T follicular helper cell (primary cell): Measurements from ENCODE around the gene PCSK6.

Experiments used
- DNase-seq: peaks from one replicate; pipeline ENCODE4 v3.0.0-alpha.2; 2020; ENCODE audit warnings: low read depth

The PCSK6 gene

GRCh38 chr15:101397521-101398003, 91.9 kb downstream of the PCSK6 start:
- no peak for DNase-seq

GRCh38 chr15:101396484-101397261, 92.8 kb downstream of the PCSK6 start:
- DNase-seq, result no peak

GRCh38 chr15:101394654-101395053, 94.9 kb downstream of the PCSK6 start:
- no peak for DNase-seq

DNA sequence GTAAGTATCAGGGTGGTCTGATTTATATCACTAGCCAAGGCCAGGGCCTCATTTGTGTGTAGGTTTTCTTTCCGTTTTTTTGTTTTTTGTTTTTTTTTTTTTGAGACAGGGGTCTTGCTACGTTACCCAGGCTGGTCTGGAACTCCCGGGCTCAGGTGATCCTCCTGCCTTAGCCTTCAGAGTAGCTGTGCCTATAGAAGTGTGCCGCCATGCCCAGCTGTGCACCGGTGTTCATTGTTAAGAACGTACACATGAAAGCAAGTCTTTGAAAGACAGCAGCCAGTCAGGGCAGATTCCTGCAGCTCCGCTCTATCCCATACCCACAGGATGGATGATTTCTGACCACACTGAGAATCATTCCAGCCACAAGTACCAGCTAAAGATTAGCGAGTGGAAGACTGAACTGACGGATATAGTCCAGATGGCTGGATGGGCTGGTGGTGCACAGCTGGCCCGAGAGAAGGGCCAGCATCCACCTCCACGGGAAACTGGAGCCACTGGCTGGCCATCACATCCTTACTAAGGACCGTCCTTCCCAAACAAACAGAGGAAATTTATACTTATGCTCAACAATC, 95.4 kb downstream of the PCSK6 start:
- no peak for DNase-seq

GRCh38 chr15:101393172-101393571, 96.3 kb downstream of the PCSK6 start:
- DNase-seq, result no peak

DNA sequence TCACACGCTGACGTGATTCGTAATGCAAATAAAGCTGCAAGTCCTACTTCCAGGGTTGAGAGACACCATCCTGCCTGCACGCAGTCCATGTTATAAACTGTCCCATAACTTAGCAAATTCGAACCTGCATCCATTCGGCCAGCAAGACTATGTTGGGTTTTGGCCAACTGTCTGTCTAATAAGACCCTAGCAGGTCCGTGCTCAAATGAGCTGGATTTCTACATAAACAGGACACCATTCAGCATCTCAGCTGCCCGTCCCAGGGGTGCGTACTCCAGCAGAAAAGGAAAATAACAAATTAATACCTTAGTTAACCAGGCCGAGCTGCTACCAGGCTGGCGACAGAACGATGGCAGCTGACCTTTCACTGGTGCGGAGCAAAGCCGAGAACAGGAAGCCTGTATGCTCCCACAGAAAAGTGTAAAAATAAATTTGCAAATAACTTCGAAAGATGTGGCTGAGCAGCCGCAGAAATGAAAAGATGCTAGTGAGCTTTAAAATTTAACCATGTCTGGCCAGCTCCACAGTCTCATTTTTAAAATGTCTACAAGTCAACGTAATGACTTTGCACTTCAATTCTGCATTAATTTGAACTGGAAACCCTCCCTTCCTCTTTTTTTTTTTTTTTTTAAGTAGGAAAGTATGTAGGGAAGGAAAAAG, 97.4 kb downstream of the PCSK6 start:
- DNase-seq, result no peak

GRCh38 chr15:101391431-101391830, 98.1 kb downstream of the PCSK6 start:
- no peak for DNase-seq

DNA sequence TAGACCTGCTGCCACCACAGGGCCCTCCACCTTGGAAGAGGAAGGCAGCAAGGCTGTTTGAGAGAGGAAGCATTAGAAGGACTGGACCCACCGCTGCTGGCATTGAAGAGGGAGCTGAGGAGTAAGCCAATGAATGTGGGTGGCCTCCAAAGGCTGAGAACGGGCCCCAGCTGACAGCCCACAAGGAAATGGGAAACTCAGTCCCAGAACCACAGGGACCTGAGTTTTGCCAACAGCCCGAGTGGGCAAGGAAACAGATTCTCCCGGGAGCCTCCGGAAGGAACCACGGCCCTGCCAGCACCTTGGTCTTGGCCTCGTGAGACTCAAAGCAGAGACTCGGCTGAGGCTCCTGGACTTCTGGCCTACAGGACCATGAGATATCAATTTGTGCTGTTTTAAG, 99.0 kb downstream of the PCSK6 start:
- DNase-seq, result no peak

DNA sequence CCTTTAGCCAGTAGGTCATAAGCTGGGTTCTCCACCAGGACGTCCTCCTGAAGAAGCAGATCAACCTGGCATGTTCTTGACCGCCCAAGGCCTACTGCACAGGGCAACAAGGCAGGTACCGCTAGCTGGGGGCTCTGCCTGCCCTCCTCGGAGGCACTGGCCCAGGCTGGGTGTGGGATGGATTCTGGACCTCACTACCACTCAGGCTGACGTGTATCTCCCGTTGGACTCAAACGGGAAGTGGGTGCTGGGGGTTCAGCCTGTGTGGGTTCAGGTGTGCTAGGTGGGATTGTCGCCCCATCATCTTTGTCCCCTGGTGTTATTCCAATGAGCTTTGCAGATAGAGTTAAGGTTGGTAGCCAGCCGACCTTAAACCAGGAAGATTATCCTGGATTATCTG, 99.4 kb downstream of the PCSK6 start:
- DNase-seq, result no peak

- no peak for DNase-seq
Measured at GRCh38 chr15:101389362-101389761, 100.1 kb downstream of the PCSK6 start.

- DNase-seq, result no peak
Measured at GRCh38 chr15:101388046-101388445, 101.5 kb downstream of the PCSK6 start.

GRCh38 chr15:101387574-101387973, 101.9 kb downstream of the PCSK6 start:
- no peak for DNase-seq

DNA sequence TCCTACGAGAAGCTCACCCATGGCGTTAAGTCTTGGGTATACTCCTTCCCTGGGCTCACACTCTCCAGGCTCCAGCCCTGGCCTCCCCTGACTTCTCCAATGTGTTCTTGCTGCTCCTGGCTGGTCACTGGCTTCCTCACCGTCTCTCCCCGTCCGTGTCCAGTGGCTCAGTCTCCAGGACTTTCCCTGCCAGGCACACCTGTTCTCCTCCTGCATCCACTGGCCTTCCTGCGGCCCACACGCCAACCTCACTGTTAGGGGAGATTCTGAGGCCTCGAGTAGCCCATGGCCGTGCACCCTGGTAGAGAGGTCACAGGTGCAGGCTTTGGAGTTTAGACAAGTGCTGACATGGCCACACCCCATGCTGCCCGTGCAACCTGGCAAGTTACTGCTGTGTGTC, 102.5 kb downstream of the PCSK6 start:
- DNase-seq, result no peak

GRCh38 chr15:101386006-101386405, 103.5 kb downstream of the PCSK6 start:
- DNase-seq, result no peak

DNA sequence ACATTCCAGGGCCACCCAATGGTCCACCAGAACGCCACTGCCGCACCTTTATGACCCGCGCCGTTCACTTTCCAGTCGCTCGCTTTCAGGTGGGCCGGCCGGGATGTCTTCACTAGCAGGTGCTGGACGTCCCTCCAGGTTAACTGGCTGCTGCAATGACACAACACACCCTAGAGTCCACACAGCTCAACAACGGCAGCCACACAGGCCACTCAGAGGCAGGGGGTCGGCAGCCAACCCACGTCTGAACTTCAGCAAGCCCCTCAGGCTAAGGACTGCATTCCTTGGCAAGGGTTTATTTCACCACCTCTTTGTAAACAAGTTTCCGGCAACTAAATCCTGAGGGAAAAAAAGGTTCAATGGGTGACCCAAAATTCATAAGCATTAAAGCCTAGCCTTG, 105.2 kb downstream of the PCSK6 start:
- DNase-seq, result no peak

DNA sequence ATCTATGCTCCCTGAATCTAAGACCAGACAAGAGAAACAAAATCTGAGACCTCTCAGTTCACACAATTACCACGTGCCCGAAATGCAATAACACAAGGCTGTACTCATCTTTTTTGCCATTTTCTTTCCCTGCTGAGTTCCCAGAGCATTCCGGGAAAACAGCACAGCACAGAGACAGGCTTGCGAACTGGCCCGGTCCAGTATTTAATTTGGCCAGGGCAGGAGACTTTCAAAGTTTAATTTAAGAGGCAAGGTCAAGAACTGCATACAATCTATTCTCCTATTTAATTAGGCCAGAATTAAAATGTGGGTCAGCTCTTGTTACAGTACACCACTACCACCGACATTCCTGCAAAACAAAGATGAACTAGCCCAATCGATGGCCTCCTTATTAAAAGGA, 107.0 kb downstream of the PCSK6 start:
- no peak for DNase-seq

GRCh38 chr15:101381671-101382212, 107.8 kb downstream of the PCSK6 start:
- no peak for DNase-seq

DNA sequence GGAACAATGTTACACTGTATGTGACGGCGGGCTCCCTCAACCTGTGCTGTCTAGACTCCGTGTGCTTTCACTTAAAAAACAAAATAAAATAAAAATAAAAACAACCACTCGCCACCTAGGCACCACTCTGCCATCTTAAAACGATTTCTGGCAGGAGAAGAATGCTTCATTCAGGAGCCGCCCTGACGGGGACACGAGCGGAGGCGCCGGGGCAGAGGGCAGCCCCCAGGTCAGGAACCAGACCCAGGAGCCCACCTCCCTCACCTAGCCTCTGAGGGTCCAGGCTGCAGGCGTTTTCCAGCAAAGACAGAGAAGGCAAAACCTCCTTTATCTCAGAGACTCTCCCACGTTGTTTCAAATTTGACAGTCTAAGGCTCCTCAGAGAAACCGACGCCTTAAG, 109.4 kb downstream of the PCSK6 start:
- DNase-seq, result no peak

DNA sequence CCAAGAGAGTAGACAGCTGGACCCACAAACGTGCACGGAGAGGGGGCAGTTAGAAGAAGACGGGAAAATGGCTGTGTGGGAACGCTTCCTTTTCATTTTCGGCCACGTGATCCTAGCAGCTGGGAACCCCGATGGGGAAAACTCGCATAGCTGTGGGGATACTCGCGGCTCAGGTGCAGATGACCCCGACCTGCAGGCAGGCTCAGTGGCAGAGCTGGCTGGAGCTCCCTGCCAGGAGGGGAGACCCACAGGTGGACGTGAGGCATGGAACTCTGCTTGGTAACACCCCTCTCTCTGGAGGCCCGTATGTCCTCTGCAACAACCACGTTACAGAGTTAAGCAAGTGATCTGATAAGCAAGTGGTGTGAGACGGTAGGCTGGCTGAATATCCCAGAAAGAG, 109.9 kb downstream of the PCSK6 start:
- DNase-seq, result no peak

GRCh38 chr15:101378879-101379278, 110.6 kb downstream of the PCSK6 start:
- no peak for DNase-seq

DNA sequence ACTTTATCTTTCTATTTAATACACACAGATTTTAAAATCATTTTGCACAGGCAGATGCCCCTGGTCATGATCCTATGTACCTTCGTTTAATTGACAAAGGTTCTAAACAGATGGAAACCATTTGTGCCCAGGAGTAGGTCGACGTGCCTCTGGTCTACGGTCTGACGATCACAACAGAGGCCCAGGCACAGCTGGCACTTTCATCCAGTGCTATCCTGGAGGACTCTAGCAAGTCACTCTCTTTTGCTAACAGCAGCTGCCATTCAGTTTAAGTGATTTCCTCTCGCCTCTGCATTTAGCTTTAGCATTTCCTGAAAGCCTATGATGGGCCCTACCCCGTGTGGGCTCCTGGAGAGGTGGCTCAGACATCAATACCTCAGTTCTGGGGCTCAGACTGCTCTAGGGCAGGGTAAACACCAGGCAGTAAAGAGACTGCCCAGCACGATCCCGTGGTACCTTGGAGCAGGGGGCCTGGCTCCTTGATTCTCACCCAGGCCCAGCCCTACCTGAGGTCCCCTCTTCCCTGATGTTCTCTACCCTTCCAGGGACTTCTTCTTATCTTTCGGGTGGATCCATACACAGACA, 111.2 kb downstream of the PCSK6 start:
- no peak for DNase-seq

DNA sequence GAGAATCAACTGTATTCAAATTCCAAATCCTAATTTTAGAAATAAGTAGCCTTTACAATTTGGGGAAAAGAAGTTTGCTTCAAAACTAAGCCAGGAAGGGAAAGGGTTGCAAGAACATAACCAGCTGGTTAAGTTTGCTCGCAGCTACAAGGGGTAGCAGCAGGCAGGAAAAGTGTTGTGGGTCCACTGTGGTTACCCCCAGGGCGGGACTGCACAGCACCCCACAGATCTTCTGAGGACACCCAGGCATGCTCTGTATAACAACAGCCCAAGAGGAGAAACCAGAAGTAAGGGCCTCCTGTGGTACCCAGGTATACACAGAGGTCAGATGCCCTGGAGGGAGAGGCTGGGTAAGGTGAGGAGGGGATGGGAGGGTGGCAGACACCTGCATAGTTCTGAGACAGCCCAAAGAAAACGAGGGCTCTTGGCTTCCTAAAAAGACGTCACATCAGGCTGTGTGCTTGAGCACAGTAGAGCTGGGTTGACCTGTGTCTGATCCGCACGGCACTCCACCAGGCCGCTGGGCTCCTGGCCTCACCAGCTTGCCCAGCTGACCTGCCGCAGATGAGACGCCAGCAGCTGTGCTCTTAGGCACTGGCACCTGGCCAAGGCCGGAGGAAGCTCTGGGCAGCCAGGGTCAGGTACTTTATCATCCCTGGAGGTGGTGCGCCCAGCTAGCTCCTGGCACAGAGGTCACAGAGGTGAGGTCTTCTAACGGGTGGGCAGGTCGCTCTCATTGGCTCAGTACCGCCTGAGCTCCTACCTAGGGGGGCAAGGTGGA, 112.7 kb downstream of the PCSK6 start:
- DNase-seq, result no peak
